ENCODE measurements around the gene RAB9A.
"Not testable (repeated sequence)": the region's sequence is repeated elsewhere in the genome, so short reads cannot be mapped to it uniquely, and the experiment has no call there.

Gene RAB9A

GRCh38 chrX:13688958-13689740 lies at the start of gene RAB9A:
Gene RAB9A (plus strand): TSS chrX:13689128. CDS start chrX:13708747, 19,619 bp downstream.
- ChIA-PET POLR2A (interaction anchor here (0.8 to 3.3 kb wide), 4 partner anchors 8 to 45 kb away, joined by 3 to 20 read pairs (median 8); partner anchors contain the start of genes OFD1 and TRAPPC2), CTCF (no interaction called here)
- TF ChIP-seq FOXM1 (IDR thresholded peaks at IDR 0.05; ENCODE audit: borderline replicate concordance) (no peak), NFRKB (IDR thresholded peaks at IDR 0.05) (no peak), SUZ12 (IDR thresholded peaks at IDR 0.05) (no peak), FOXA1 (IDR thresholded peaks at IDR 0.05) (no peak), SP1 (IDR thresholded peaks at IDR 0.05) (no peak), ARNT (IDR thresholded peaks at IDR 0.05) (no peak), PKNOX1 (IDR thresholded peaks at IDR 0.05) (no peak), HDGF (IDR thresholded peaks at IDR 0.05; ENCODE audit: borderline replicate concordance) (no peak), FOXK2 (IDR thresholded peaks at IDR 0.05) (no peak), LEF1 (IDR thresholded peaks at IDR 0.05; ENCODE audit: borderline replicate concordance) (no peak), ELF4 (IDR thresholded peaks at IDR 0.05) (no peak), BHLHE40 (IDR thresholded peaks at IDR 0.05; ENCODE audit: borderline replicate concordance) (no peak), L3MBTL2 (conservative IDR thresholded peaks at IDR 0.05) (no peak)
- peak; percentile 92 for DNase-seq (ENCODE audit: extremely low spot score)

- POLR2A ChIA-PET; DNase-seq (ENCODE audit: extremely low spot score); CTCF ChIA-PET: not testable (repeated sequence)
These were observed 47.2 kb upstream of the RAB9A start for GRCh38 chrX:13641684-13642083.

GRCh38 chrX:13645464-13646153 lies 43.3 kb upstream of the RAB9A start:
- ChIA-PET CTCF (interaction anchor here (0.6 to 3.6 kb wide), 12 partner anchors 8 to 154 kb away, joined by 3 to 28 read pairs (median 3); no protein-coding TSS in a partner anchor), POLR2A (interaction anchor here (0.7 to 2.2 kb wide), 3 partner anchors 10 to 141 kb away, joined by 3 to 6 read pairs (median 3); partner anchors contain the start of genes OFD1 and TRAPPC2)
- TF ChIP-seq FOXM1 (IDR thresholded peaks at IDR 0.05; ENCODE audit: borderline replicate concordance) (no peak), ARNT (IDR thresholded peaks at IDR 0.05) (no peak), FOXA1 (IDR thresholded peaks at IDR 0.05) (no peak), LEF1 (IDR thresholded peaks at IDR 0.05; ENCODE audit: borderline replicate concordance) (no peak), ZNF384 (IDR thresholded peaks at IDR 0.05) (no peak), CTBP1 (IDR thresholded peaks at IDR 0.05; ENCODE audit: borderline replicate concordance) (no peak), NFRKB (IDR thresholded peaks at IDR 0.05) (no peak), L3MBTL2 (conservative IDR thresholded peaks at IDR 0.05) (no peak)
- no peak for DNase-seq (ENCODE audit: extremely low spot score)

GRCh38 chrX:13646154-13646549 lies 42.8 kb upstream of the RAB9A start:
- TF ChIP-seq SUZ12 (IDR thresholded peaks at IDR 0.05), result no peak
- no peak for TF ChIP-seq FOXK2 (IDR thresholded peaks at IDR 0.05)
- no peak for TF ChIP-seq ELF4 (IDR thresholded peaks at IDR 0.05)
- TF ChIP-seq FOXM1 (IDR thresholded peaks at IDR 0.05; ENCODE audit: borderline replicate concordance), result no peak
- TF ChIP-seq ZNF384 (IDR thresholded peaks at IDR 0.05), result no peak
- TF ChIP-seq L3MBTL2 (conservative IDR thresholded peaks at IDR 0.05), result no peak
- no peak for TF ChIP-seq ARNT (IDR thresholded peaks at IDR 0.05)
- no peak for TF ChIP-seq SP1 (IDR thresholded peaks at IDR 0.05)
- TF ChIP-seq PKNOX1 (IDR thresholded peaks at IDR 0.05), result no peak
- TF ChIP-seq LEF1 (IDR thresholded peaks at IDR 0.05; ENCODE audit: borderline replicate concordance), result no peak
- TF ChIP-seq BHLHE40 (IDR thresholded peaks at IDR 0.05; ENCODE audit: borderline replicate concordance), result no peak
- no peak for TF ChIP-seq TARDBP (IDR thresholded peaks at IDR 0.05)
- TF ChIP-seq FOXA1 (IDR thresholded peaks at IDR 0.05), result no peak
- no peak for TF ChIP-seq HDGF (IDR thresholded peaks at IDR 0.05; ENCODE audit: borderline replicate concordance)
- no peak for TF ChIP-seq CTBP1 (IDR thresholded peaks at IDR 0.05; ENCODE audit: borderline replicate concordance)
- no peak for TF ChIP-seq NFRKB (IDR thresholded peaks at IDR 0.05)
- CTCF ChIA-PET, result interaction anchor here (0.6 to 3.6 kb wide), 13 partner anchors 13 to 845 kb away, joined by 3 to 28 read pairs (median 3); no protein-coding TSS in a partner anchor
- DNase-seq (ENCODE audit: extremely low spot score), result peak; percentile 63
- POLR2A ChIA-PET, result interaction anchor here (0.7 to 2.2 kb wide), 3 partner anchors 9 to 141 kb away, joined by 3 to 6 read pairs (median 3); partner anchors contain the start of genes OFD1 and TRAPPC2

- CTCF ChIA-PET, result no interaction called here
- POLR2A ChIA-PET, result interaction anchor here (2.2 kb wide), 1 partner anchor 87 kb away, joined by 6 read pairs; the partner anchor contains the start of genes OFD1 and TRAPPC2
- TF ChIP-seq L3MBTL2 (conservative IDR thresholded peaks at IDR 0.05), result peak; percentile 29; the same call in 1 of the 2 replicates
- TF ChIP-seq BHLHE40 (IDR thresholded peaks at IDR 0.05; ENCODE audit: borderline replicate concordance), result no peak
- peak; percentile 61 for TF ChIP-seq PKNOX1 (IDR thresholded peaks at IDR 0.05)
- DNase-seq (ENCODE audit: extremely low spot score), result peak; percentile 13
These were observed 41.2 kb upstream of the RAB9A start for GRCh38 chrX:13647709-13648212.

- DNase-seq (ENCODE audit: extremely low spot score); CTCF ChIA-PET; POLR2A ChIA-PET: not testable (repeated sequence)
These were observed 40.6 kb upstream of the RAB9A start for GRCh38 chrX:13648336-13648735.

Data from HEK293T (cell line).